WTC11 (cell line): ENCODE results near the gene GAGE12J. TPM values are rescaled to one million over a fixed set of nuclear protein-coding genes. Genes with fewer than 3 reads are reported as not detected.

Experiments used
- ATAC-seq: fragments of 200-7000 bp; cut with Tn5 transposase; 2 replicates; pipeline ENCODE4 v1.10.0; 2021; ENCODE audit warnings: mild to moderate bottlenecking, moderate library complexity
- CTCF ChIA-PET: fragments of 300-600 bp; sonication (Branson Sonifier 250); formaldehyde crosslinking; loops from one replicate; lab custom pipeline; 2021; ENCODE audit warnings: antibody characterized with exemption; lab: Charles Lee
- POLR2A ChIA-PET: fragments of 350-600 bp; sonication (Branson Sonifier 250); formaldehyde crosslinking; loops from one replicate; lab custom pipeline; 2021; ENCODE audit warnings: antibody characterized with exemption; lab: Charles Lee
- DNase-seq: peaks from one replicate; pipeline ENCODE4 v3.0.0; 2021; ENCODE audit warnings: low spot score
- H3K27ac Mint-ChIP-seq: 2 replicates; pipeline ENCODE4 v1.8.0; 2021; ENCODE audit warnings: mixed read lengths
- H3K27me3 Mint-ChIP-seq: 2 replicates; pipeline ENCODE4 v1.8.0; 2021; ENCODE audit warnings: low read depth, mild to moderate bottlenecking, moderate library complexity, mixed read lengths
- H3K36me3 Mint-ChIP-seq: 2 replicates; pipeline ENCODE4 v1.8.0; 2021; ENCODE audit warnings: mixed read lengths
- H3K4me1 Mint-ChIP-seq: 2 replicates; pipeline ENCODE4 v1.8.0; 2022; ENCODE audit warnings: mixed read lengths
- H3K4me3 Mint-ChIP-seq: 2 replicates; pipeline ENCODE4 v1.8.0; 2021; ENCODE audit warnings: mild to moderate bottlenecking, moderate library complexity, mixed read lengths
- H3K9me3 Mint-ChIP-seq: 2 replicates; pipeline ENCODE4 v1.8.0; 2021; ENCODE audit warnings: mixed read lengths
- ARID4B ChIP-seq: sonication (generic); formaldehyde crosslinking; IDR thresholded peaks from 2 replicates; pipeline ENCODE4 v1.8.0; 2023; ENCODE audit warnings: missing genetic modification reagents, mild to moderate bottlenecking, borderline replicate concordance
- ATF1 ChIP-seq: sonication (generic); formaldehyde crosslinking; IDR thresholded peaks from 2 replicates; pipeline ENCODE4 v1.8.1; 2023; ENCODE audit warnings: mild to moderate bottlenecking, moderate library complexity, missing genetic modification reagents
- CREB1 ChIP-seq: sonication (generic); formaldehyde crosslinking; IDR thresholded peaks from 2 replicates; pipeline ENCODE4 v1.8.0; 2023; ENCODE audit warnings: mild to moderate bottlenecking, missing genetic modification reagents
- E2F1 ChIP-seq: sonication (generic); formaldehyde crosslinking; IDR thresholded peaks from 2 replicates; pipeline ENCODE4 v1.8.0; 2022; ENCODE audit warnings: mild to moderate bottlenecking, missing genetic modification reagents
- E2F4 ChIP-seq: sonication (generic); formaldehyde crosslinking; IDR thresholded peaks from 2 replicates; pipeline ENCODE4 v1.8.1; 2022; ENCODE audit warnings: low read depth, mild to moderate bottlenecking, moderate library complexity, missing genetic modification reagents, borderline replicate concordance
- EMX1 ChIP-seq: fragments of 250-450 bp; sonication (Bioruptor Pico); IDR thresholded peaks from 2 replicates; pipeline ENCODE4 v1.8.0; 2021; ENCODE audit warnings: mild to moderate bottlenecking
- ERG ChIP-seq: fragments of 250-450 bp; sonication (Bioruptor Pico); IDR thresholded peaks from 2 replicates; pipeline ENCODE4 v1.8.0; 2021; ENCODE audit warnings: mild to moderate bottlenecking
- GRHL2 ChIP-seq: fragments of 250-450 bp; sonication (Bioruptor Pico); IDR thresholded peaks from 2 replicates; pipeline ENCODE4 v1.8.0; 2022; ENCODE audit warnings: mild to moderate bottlenecking, moderate library complexity; ENCODE audit not compliant: insufficient replicate concordance, severe bottlenecking
- KAT7 ChIP-seq: sonication (generic); formaldehyde crosslinking; IDR thresholded peaks from 2 replicates; pipeline ENCODE4 v1.8.1; 2023; ENCODE audit warnings: missing genetic modification reagents, mild to moderate bottlenecking, borderline replicate concordance
- MYBL2 ChIP-seq: sonication (generic); formaldehyde crosslinking; IDR thresholded peaks from 2 replicates; pipeline ENCODE4 v1.8.1; 2023; ENCODE audit warnings: mild to moderate bottlenecking, moderate library complexity, missing genetic modification reagents
- OVOL2 ChIP-seq: fragments of 250-450 bp; sonication (Bioruptor Pico); IDR thresholded peaks from 2 replicates; pipeline ENCODE4 v1.9.0; 2021; ENCODE audit warnings: mild to moderate bottlenecking, borderline replicate concordance
- PRRX2 ChIP-seq: fragments of 250-450 bp; sonication (Bioruptor Pico); IDR thresholded peaks from 2 replicates; pipeline ENCODE4 v1.8.0; 2021; ENCODE audit warnings: mild to moderate bottlenecking
- RORB ChIP-seq: fragments of 250-450 bp; sonication (Bioruptor Pico); IDR thresholded peaks from 2 replicates; pipeline ENCODE4 v1.9.0; 2021; ENCODE audit warnings: mild to moderate bottlenecking
- SMAD3 ChIP-seq: sonication (generic); formaldehyde crosslinking; IDR thresholded peaks from 2 replicates; pipeline ENCODE4 v1.8.0; 2022; ENCODE audit warnings: missing genetic modification reagents, mild to moderate bottlenecking, borderline replicate concordance
- SMAD4 ChIP-seq: sonication (generic); formaldehyde crosslinking; IDR thresholded peaks from 2 replicates; pipeline ENCODE4 v1.8.0; 2022; ENCODE audit warnings: mild to moderate bottlenecking, missing genetic modification reagents
- SP1 ChIP-seq: sonication (generic); formaldehyde crosslinking; conservative IDR thresholded peaks from 2 replicates; pipeline ENCODE4 v1.8.1; 2022; ENCODE audit warnings: missing genetic modification reagents
- TCF7 ChIP-seq: sonication (generic); formaldehyde crosslinking; IDR thresholded peaks from 2 replicates; pipeline ENCODE4 v1.8.0; 2022; ENCODE audit warnings: mild to moderate bottlenecking, low read depth, missing genetic modification reagents, moderate library complexity
- TEAD4 ChIP-seq: sonication (generic); formaldehyde crosslinking; IDR thresholded peaks from 2 replicates; pipeline ENCODE4 v1.8.0; 2022; ENCODE audit warnings: mild to moderate bottlenecking, missing genetic modification reagents
- TP53 ChIP-seq: sonication (generic); formaldehyde crosslinking; IDR thresholded peaks from 2 replicates; pipeline ENCODE4 v1.8.1; 2023; ENCODE audit warnings: mild to moderate bottlenecking, missing genetic modification reagents
- ZNF219 ChIP-seq: sonication (generic); formaldehyde crosslinking; IDR thresholded peaks from 2 replicates; pipeline ENCODE4 v1.8.0; 2023; ENCODE audit warnings: missing genetic modification reagents, mild to moderate bottlenecking, borderline replicate concordance
- ZNF232 ChIP-seq: sonication (generic); formaldehyde crosslinking; IDR thresholded peaks from 2 replicates; pipeline ENCODE4 v1.8.0; 2022; ENCODE audit warnings: mild to moderate bottlenecking, missing genetic modification reagents
- ZNF532 ChIP-seq: fragments of 250-450 bp; sonication (Bioruptor Pico); IDR thresholded peaks from 2 replicates; pipeline ENCODE4 v1.9.0; 2021; ENCODE audit warnings: mild to moderate bottlenecking, borderline replicate concordance
- total RNA-seq: library from RNA; stranded (reverse); gene quantifications from 3 replicates; pipeline ENCODE4 v1.2.3, GENCODE V29; 2021

Gene GAGE12J
- total RNA-seq, 1 experiment from 2014 or later, result not detected

- TF ChIP-seq KAT7 (CRISPR knock-in tag), result no peak
- no peak for TF ChIP-seq ATF1 (CRISPR knock-in tag)
- no peak for TF ChIP-seq PRRX2 (CRISPR knock-in tag)
- no peak for TF ChIP-seq TP53 (CRISPR knock-in tag)
- TF ChIP-seq SMAD3 (CRISPR knock-in tag), result no peak
- TF ChIP-seq GRHL2 (CRISPR knock-in tag), result no peak
Measured at GRCh38 chrX:49282647-49283011, 39.2 kb upstream of the GAGE12J start (continued).

GRCh38 chrX:49284212-49284611 is 37.6 kb upstream of the GAGE12J start:
- DNase-seq (no peak), ATAC-seq (no peak)
- Mint-ChIP-seq H3K9me3 (no peaks in the 10 kb centered on the region), H3K27ac (no peak overlapping the region), H3K27me3 (no peaks in the 10 kb centered on the region), H3K4me3 (no peak overlapping the region), H3K4me1 (peaks cover 8% of the 10 kb centered on the region), H3K36me3 (no peaks in the 10 kb centered on the region)
- TF ChIP-seq TCF7 (CRISPR knock-in tag) (no peak), RORB (CRISPR knock-in tag) (no peak), SP1 (CRISPR knock-in tag) (no peak), ZNF232 (CRISPR knock-in tag) (no peak), MYBL2 (CRISPR knock-in tag) (no peak), ERG (CRISPR knock-in tag) (no peak), ZNF219 (no peak), E2F1 (CRISPR knock-in tag) (no peak), ZNF532 (CRISPR knock-in tag) (no peak), OVOL2 (no peak), SMAD4 (CRISPR knock-in tag) (no peak), CREB1 (CRISPR knock-in tag) (no peak), ARID4B (CRISPR knock-in tag) (no peak), E2F4 (CRISPR knock-in tag) (no peak), TEAD4 (CRISPR knock-in tag) (no peak), EMX1 (no peak)
- POLR2A ChIA-PET, result no interaction called here
- CTCF ChIA-PET, result interaction anchor here (1.2 kb wide), 1 partner anchor 92 kb away, joined by 3 read pairs; no protein-coding TSS in a partner anchor
